K562 (cell line): ENCODE results near the gene ANXA9. TPM values are rescaled to one million over a fixed set of nuclear protein-coding genes. Genes with fewer than 3 reads are reported as not detected.

Experiments
- CBFA2T2 ChIP-seq: fragments of 450-650 bp; conservative IDR thresholded peaks from 2 replicates; pipeline ENCODE4 v1.6.1; 2017; ENCODE audit warnings: mild to moderate bottlenecking
- CBX1 ChIP-seq: sonication (generic); IDR thresholded peaks from 2 replicates; pipeline ENCODE4 v1.6.1; 2016; ENCODE audit warnings: antibody characterized with exemption, low read depth, mild to moderate bottlenecking
- DNMT1 ChIP-seq: fragments of 450-650 bp; IDR thresholded peaks from 2 replicates; pipeline ENCODE4 v1.6.1; 2016; ENCODE audit warnings: antibody characterized with exemption, mild to moderate bottlenecking
- EZH2 ChIP-seq: IDR thresholded peaks from 2 replicates; pipeline ENCODE4 v1.6.1; 2012; ENCODE audit warnings: low read depth, mild to moderate bottlenecking, inconsistent platforms, low read length, borderline replicate concordance
- FOXO4 ChIP-seq: fragments of 450-650 bp; formaldehyde crosslinking; IDR thresholded peaks from 2 replicates; pipeline ENCODE4 v1.4.0; 2020; ENCODE audit warnings: mild to moderate bottlenecking, moderate library complexity
- KLF1 ChIP-seq: fragments of 450-650 bp; IDR thresholded peaks from 2 replicates; pipeline ENCODE4 v1.6.1; 2016; ENCODE audit warnings: missing genetic modification characterization, missing compliant biosample characterization
- LCOR ChIP-seq: sonication (generic); formaldehyde crosslinking; IDR thresholded peaks from 2 replicates; pipeline ENCODE4 v1.8.0; 2022; ENCODE audit warnings: mild to moderate bottlenecking, missing genetic modification reagents
- MAZ ChIP-seq, 2 experiments: fragments of 450-650 bp in 1 of 2; sonication (generic) in 1 of 2; formaldehyde crosslinking; IDR thresholded peaks in 1 of 2; conservative IDR thresholded peaks in 1 of 2; 2 replicates each; pipeline versions ENCODE4 v1.4.0 to v1.5.0; 2020; ENCODE audit warnings: mild to moderate bottlenecking in 1 of 2, missing genetic modification reagents in 1 of 2
- MTF1 ChIP-seq: fragments of 250-450 bp; sonication (Bioruptor Pico); IDR thresholded peaks from 2 replicates; pipeline ENCODE4 v1.9.0; 2021; ENCODE audit warnings: moderate library complexity, mild to moderate bottlenecking, inconsistent platforms, borderline replicate concordance
- RBFOX2 ChIP-seq: fragments of 200-400 bp; formaldehyde crosslinking; IDR thresholded peaks from 2 replicates; pipeline ENCODE4 v1.6.1; 2017; ENCODE audit warnings: low read depth, mild to moderate bottlenecking, low read length, moderate library complexity
- SMAD1 ChIP-seq: fragments of 150-350 bp; IDR thresholded peaks from 2 replicates; pipeline ENCODE4 v1.6.1; 2014; ENCODE audit warnings: low read length, low read depth; ENCODE audit not compliant: partially characterized antibody
- TCF15 ChIP-seq: fragments of 250-450 bp; sonication (Bioruptor Pico); IDR thresholded peaks from 2 replicates; pipeline ENCODE4 v1.8.0; 2022; ENCODE audit warnings: moderate library complexity, mild to moderate bottlenecking, inconsistent platforms
- ZNF408 ChIP-seq: fragments of 250-450 bp; sonication (Bioruptor Pico); IDR thresholded peaks from 2 replicates; pipeline ENCODE4 v1.4.0; 2020; ENCODE audit warnings: low read depth, mild to moderate bottlenecking, moderate library complexity
- ZNF589 ChIP-seq: fragments of 200-800 bp; sonication (Bioruptor generic); IDR thresholded peaks from 2 replicates; pipeline ENCODE4 v1.6.1; 2016; ENCODE audit warnings: low read depth, missing genetic modification characterization, missing compliant biosample characterization
- ZNF766 ChIP-seq: fragments of 200-800 bp; sonication (Bioruptor generic); conservative IDR thresholded peaks from 2 replicates; pipeline ENCODE4 v1.6.1; 2016; ENCODE audit warnings: missing genetic modification characterization, missing compliant biosample characterization
- polyA plus RNA-seq, 8 experiments: library from polyadenylated mRNA; depleted of rRNA in 4 of 8; stranded (reverse) in 5 of 8; unstranded in 3 of 8; fragments of >200 nt; fragmentation: Nextera tagmentation in 2 of 8; fragmentation: Illumina TruSeq in 1 of 8; extraction: Ambion mirVana in 2 of 8; extraction: Trizol in 1 of 8; gene quantifications; 2 replicates each; pipeline versions ENCODE4 v1.2.1 to v1.2.3, GENCODE V29; 2011 to 2014; ENCODE audit warnings: inconsistent platforms in 1 of 8, missing spikeins in 1 of 8
- total RNA-seq, 7 experiments: library from RNA; depleted of rRNA in 6 of 7; stranded (reverse); fragments of >200 nt in 6 of 7; fragmentation: Illumina TruSeq in 2 of 7; extraction: Trizol in 2 of 7; gene quantifications; 2 replicates each; pipeline versions ENCODE4 v1.2.1 to v1.2.3, GENCODE V29; 2011 to 2021; ENCODE audit warnings: low replicate concordance in 1 of 7
- TF ChIP-seq, protein P1 (sequence below): IDR thresholded peaks from 2 replicates; pipeline ENCODE4 v1.6.1; 2011; ENCODE audit warnings: borderline replicate concordance, low read depth, mild to moderate bottlenecking, moderate library complexity, low read length; ENCODE audit not compliant: insufficient read depth, poor library complexity, severe bottlenecking
- TF ChIP-seq, protein P2 (sequence below): fragments of 450-650 bp; IDR thresholded peaks from 2 replicates; pipeline ENCODE4 v1.7.1; 2018; ENCODE audit warnings: mild to moderate bottlenecking, low read depth; ENCODE audit not compliant: partially characterized antibody
- TF ChIP-seq, protein P3 (sequence below): sonication (generic); formaldehyde crosslinking; IDR thresholded peaks from 2 replicates; pipeline ENCODE4 v1.9.0; 2022; ENCODE audit warnings: mild to moderate bottlenecking, missing genetic modification reagents

Gene ANXA9
- total and polyA plus RNA-seq, 9 of the 15 experiments (the other 6 are each of a cell fraction or from before 2014, with no cell fraction given) = 0.24 to 1.6 (median 0.57) TPM

DNA sequence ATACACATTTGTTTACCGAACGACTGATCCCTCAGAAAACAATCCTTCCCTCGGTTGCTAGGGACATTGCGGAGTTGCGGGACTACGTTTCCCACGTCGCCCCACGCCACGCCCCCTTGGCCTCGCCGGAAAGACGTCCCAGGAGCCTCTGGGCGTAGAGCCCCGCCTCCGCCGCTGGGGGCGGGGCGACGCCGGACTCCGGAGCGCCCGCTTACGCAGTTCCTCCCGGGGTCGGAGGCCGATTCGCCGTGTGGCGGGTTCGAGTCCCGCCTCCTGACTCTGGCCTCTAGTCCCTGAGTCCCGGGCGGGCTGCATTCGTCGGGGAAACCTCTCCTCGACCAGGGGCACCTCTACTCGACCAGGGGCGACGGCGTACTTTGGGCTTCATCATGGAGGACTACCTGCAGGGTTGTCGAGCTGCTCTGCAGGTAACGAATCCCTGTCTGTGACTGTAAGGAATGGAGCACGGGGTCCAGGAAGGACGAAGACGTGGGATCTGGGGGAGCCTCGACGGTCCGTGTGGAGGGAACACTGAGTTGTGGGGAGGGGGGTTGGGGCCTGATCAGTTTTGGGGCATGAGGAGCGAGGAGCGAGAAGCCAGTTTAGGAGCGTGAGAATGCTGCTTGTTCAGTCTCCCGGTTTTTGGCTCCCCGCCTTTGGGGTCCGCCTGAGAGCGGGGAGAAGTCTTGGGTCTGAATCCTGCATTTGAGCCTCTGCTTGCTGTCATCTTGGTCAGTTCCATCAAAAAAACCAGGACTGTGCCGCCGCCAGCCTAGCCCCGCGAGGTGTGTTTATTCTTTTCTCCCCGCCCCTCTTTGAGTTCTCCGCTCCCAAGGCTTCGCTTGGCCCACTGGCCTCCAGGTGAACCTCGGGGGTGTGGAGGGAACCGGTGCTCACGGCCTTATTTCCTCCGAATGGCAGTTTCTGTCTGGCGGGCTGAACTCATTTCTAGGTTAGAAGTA is 26.4 kb downstream of the ANXA9 start, which contains the start of gene PRUNE1 (continued):
- TF ChIP-seq, protein P1, sequence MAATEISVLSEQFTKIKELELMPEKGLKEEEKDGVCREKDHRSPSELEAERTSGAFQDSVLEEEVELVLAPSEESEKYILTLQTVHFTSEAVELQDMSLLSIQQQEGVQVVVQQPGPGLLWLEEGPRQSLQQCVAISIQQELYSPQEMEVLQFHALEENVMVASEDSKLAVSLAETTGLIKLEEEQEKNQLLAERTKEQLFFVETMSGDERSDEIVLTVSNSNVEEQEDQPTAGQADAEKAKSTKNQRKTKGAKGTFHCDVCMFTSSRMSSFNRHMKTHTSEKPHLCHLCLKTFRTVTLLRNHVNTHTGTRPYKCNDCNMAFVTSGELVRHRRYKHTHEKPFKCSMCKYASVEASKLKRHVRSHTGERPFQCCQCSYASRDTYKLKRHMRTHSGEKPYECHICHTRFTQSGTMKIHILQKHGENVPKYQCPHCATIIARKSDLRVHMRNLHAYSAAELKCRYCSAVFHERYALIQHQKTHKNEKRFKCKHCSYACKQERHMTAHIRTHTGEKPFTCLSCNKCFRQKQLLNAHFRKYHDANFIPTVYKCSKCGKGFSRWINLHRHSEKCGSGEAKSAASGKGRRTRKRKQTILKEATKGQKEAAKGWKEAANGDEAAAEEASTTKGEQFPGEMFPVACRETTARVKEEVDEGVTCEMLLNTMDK = no peak
- no peak for TF ChIP-seq CBFA2T2
- no peak for TF ChIP-seq TCF15 (CRISPR knock-in tag)
- TF ChIP-seq FOXO4 (CRISPR knock-in tag) = no peak
- no peak for TF ChIP-seq ZNF408 (CRISPR knock-in tag)
- TF ChIP-seq DNMT1 = no peak
- no peak for TF ChIP-seq MTF1 (CRISPR knock-in tag)
- peak; percentile 77 for TF ChIP-seq CBX1
- TF ChIP-seq LCOR (CRISPR knock-in tag) = no peak
- TF ChIP-seq, protein P2, sequence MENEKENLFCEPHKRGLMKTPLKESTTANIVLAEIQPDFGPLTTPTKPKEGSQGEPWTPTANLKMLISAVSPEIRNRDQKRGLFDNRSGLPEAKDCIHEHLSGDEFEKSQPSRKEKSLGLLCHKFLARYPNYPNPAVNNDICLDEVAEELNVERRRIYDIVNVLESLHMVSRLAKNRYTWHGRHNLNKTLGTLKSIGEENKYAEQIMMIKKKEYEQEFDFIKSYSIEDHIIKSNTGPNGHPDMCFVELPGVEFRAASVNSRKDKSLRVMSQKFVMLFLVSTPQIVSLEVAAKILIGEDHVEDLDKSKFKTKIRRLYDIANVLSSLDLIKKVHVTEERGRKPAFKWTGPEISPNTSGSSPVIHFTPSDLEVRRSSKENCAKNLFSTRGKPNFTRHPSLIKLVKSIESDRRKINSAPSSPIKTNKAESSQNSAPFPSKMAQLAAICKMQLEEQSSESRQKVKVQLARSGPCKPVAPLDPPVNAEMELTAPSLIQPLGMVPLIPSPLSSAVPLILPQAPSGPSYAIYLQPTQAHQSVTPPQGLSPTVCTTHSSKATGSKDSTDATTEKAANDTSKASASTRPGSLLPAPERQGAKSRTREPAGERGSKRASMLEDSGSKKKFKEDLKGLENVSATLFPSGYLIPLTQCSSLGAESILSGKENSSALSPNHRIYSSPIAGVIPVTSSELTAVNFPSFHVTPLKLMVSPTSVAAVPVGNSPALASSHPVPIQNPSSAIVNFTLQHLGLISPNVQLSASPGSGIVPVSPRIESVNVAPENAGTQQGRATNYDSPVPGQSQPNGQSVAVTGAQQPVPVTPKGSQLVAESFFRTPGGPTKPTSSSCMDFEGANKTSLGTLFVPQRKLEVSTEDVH = peak; percentile 18
- TF ChIP-seq KLF1 (tag) = no peak
- no peak for TF ChIP-seq SMAD1
- TF ChIP-seq MAZ (CRISPR knock-in tag; conservative IDR thresholded peaks at IDR 0.05 in 1 of 2, IDR thresholded peaks at IDR 0.05 in 1 of 2) = peak; percentile 62 to 83
- no peak for TF ChIP-seq EZH2
- TF ChIP-seq ZNF589 (CRISPR knock-in tag) = peak; percentile 36; the same call in 1 of the 2 replicates
- 0 out of 2 replicates have a peak, but pooled peaks have one; percentile 3 for TF ChIP-seq ZNF766 (CRISPR knock-in tag)
- TF ChIP-seq, protein P3, sequence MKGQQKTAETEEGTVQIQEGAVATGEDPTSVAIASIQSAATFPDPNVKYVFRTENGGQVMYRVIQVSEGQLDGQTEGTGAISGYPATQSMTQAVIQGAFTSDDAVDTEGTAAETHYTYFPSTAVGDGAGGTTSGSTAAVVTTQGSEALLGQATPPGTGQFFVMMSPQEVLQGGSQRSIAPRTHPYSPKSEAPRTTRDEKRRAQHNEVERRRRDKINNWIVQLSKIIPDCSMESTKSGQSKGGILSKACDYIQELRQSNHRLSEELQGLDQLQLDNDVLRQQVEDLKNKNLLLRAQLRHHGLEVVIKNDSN = peak; percentile 24; the same call in 1 of the 2 replicates
- TF ChIP-seq RBFOX2 = peak; percentile 82
